GM18861 (cell line): ENCODE data around the gene KIF26A.
"Not testable (repeated sequence)": the region's sequence is repeated elsewhere in the genome, so short reads cannot be mapped to it uniquely, and the experiment has no call there.

Experiments used
- ATAC-seq: cut with Tn5 transposase; IDR thresholded peaks from one replicate; pipeline ENCODE4 v1.9.1; 2021; ENCODE audit not compliant: unreplicated experiment

The KIF26A gene

GRCh38 chr14:104220215-104221070, 82.1 kb downstream of the KIF26A start:
- no peak for ATAC-seq

GRCh38 chr14:104221071-104221625, 82.8 kb downstream of the KIF26A start:
- ATAC-seq = no peak

DNA sequence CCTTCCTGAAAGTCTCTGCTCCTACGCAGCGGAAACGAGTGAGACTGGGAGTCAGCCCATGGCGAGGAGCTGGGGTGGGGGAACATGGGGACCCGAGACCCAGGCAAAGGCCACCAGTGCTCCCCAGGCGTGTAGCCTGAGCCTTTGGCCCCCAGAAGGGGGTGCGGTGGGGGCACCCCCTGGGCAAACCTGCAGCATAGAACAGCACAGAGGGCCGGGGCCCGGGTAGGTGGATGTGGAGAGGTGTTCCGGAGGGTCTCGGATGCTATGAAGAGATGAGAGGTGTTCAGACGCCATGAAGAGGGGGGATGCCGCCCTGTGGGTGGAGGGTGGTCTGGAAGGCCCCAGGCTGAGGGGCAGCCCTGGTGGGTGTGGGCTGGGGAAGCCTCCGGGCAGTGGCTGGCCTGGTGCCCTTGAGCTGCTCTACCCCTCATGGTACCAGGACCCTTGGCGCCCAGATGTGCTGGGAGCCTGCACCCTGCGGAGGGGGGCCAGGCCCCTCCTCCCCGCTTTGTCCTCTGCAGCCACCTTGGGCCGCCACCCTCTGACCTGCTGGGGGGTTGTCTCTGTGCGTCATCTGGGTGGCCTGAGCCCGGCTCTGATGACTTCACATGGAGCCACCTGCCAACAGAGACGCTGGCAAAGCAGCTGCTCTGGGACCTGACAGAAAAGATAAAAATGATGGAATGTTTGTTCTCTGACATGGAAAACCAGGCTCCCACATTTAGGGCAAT, 83.4 kb downstream of the KIF26A start:
- no peak for ATAC-seq

GRCh38 chr14:104222396-104223036, 84.1 kb downstream of the KIF26A start:
- no peak for ATAC-seq

DNA sequence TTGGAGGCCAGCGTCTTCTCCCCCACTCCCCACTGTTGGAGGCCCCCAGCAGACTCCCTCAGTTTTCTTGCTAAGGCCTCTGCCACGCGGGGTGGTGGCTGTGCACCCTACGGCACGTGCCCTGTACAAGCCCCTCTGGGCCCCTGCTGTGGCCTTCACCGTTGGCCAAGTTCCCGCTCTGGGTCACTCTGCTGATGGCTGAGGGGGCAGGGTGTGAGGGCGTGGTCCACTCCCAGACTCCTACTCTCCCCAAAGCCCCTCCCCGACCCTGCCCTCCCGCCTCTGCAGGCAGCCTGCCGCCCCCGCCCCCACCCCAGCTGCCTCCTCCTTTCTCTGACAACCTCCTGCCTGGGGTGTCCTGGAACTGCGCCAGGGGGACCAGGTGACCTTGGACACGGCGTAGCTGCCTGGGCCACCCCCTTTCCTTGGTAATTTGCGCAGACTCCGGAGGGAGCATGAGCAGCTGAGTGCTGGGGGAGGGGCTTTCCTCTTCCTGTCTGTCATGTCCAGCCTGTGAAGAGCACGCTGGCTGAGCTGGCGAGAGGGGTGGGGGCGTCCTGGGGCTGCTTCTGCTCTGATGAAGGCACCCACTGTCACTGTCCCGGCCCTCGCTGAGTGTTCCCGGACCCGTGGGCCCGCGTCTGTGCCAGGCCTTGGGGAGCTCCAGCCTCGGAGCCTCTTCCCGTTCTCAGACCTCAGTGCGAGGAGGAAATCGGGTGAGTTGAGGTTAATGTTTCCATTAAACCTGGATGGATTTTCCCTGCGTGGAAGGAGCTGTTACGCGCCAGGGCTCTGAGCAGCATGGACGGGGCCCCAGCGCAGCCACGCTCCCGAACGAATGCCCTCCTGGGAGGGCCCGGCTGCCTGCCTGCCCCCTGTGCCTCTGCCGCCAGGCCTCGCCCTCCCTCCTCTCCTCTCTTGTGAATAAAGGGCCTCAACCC, 85.0 kb downstream of the KIF26A start:
- no peak for ATAC-seq

- ATAC-seq = no peak
These were observed 85.7 kb downstream of the KIF26A start for GRCh38 chr14:104224131-104224505.

DNA sequence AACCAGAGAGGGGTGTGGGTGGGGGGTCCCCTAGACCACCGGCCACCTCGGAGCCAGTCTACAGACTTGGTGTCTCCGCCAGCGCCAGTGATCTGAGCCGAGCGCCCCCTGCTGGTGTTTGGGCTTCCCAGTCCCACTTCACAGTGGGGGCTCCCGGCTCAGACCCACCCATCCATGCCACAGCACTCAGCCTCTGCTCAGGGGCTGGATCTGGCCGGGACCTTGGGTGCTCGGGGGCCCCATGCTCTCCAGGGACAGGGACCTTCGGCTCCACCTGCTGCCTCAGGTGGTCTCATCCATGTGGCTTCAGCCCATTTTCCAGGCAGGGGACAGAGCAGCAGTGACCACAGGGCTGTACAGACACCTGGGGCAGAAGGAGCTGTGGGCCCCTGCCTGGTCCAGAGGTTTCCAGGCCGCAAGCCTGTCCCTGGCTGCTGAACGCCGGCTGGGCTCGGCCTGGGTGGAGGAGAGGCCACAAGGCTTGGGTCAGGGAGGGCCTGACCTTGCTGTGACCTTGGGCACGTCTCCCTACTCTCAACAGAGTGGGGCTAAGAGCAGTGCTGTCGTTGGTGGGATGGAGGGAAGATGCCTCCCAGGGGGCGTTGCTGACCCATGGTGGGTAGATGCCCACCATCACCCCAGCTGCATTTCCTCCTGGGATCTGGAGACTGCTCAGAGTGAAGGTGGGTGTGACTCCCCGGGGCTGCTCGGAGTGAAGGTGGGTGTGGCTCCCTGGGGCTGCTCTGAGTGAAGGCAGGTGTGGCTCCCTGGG, 86.3 kb downstream of the KIF26A start:
- no peak for ATAC-seq

- not testable (repeated sequence) for ATAC-seq
These were observed 87.1 kb downstream of the KIF26A start for GRCh38 chr14:104225278-104226190.

DNA sequence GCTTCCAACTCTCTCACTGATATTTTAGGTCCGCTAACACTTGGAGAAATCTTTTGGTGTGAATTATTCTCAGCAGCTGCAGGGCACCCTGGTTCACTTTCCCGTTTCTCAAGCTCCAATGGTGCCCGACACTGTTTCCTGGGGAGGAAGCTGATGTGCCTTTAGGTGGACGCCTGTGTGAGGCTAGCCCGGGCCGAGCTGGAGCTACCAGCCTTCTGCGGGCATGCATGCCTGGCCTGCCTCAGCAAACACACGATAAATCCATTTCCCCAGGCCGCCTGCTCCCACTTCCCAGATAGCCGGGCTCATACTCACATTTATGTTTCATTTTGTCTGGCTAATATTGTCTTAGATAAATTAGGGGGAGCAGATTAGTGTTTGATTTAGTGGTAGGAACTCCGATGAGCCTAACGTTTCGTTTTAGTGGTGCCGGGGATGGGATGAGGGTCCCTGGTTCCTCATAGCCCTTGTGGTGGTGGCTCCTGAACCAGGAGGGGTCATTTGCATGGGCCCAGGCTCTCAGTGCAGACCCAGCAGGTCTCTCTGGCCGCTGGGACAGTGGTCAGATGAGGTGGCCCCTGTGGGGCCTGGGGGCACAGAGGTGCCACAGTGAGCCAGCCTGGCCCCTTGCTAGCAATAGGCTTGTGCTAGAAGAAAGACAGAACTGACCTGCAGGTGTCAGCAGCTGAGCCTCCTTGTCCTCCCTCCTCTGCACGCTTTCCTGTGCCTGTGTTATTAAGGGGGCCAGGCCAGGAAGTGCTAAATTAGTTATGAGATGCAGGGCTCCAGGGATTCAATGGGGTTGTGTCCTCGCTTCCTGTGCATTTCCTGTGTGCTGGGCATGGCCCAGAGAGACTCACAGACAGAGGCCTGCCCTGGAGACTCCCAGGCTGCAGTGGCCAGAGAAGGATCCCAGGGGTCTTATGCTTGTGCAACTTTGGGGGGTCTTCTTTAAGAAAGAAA, 88.3 kb downstream of the KIF26A start:
- no peak for ATAC-seq

DNA sequence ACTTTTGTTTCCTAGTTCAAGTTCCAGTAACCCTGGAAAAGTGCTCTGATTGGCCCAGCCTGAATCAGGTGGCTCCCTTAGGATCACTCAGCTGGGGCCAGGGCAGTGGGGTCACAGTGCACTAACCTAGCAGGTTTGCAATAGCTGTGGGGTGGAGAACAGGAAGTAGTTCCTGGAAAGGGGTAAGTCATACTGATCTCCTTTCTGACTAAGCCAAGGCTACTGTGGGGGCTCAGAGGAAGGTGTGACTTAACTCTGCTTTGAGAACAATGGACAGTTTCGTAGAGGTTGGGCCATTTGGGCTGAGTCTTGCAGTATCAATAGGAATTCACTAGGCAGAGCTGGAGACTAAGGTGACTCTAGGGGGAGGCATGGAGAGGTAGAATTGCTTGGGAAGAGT, 89.4 kb downstream of the KIF26A start:
- ATAC-seq = no peak

- ATAC-seq = no peak
These were observed 89.8 kb downstream of the KIF26A start for GRCh38 chr14:104228221-104228620.

- no peak for ATAC-seq
These were observed 90.5 kb downstream of the KIF26A start for GRCh38 chr14:104228716-104229533.

GRCh38 chr14:104229534-104230055, 91.2 kb downstream of the KIF26A start:
- ATAC-seq = no peak

GRCh38 chr14:104230119-104230815, 91.9 kb downstream of the KIF26A start:
- no peak for ATAC-seq
